IMR-90 (cell line): ENCODE data around the gene INHBC. TPM values are rescaled to one million over a fixed set of nuclear protein-coding genes. Genes with fewer than 3 reads are reported as not detected.

Experiments used
- ATAC-seq: fragments of 200-7000 bp; cut with Tn5 transposase; 2 replicates; pipeline ENCODE4 v1.9.1; 2020; ENCODE audit warnings: low read depth, mild to moderate bottlenecking, moderate library complexity
- BruUV-seq: library from RNA; stranded (reverse); fragments of 400-500 nt; replicated peaks from 2 replicates; lab custom pipeline; 2021; lab: Mats Ljungman, UMichigan
- CTCF ChIA-PET: fragments of 300-600 bp; formaldehyde crosslinking; extraction: SDS; loops from one replicate; lab custom pipeline; 2021; ENCODE audit warnings: antibody characterized with exemption; lab: Yijun Ruan, JAX
- POLR2A ChIA-PET: fragments of 300-600 bp; sonication (Branson Sonifier 250); formaldehyde crosslinking; loops from one replicate; lab custom pipeline; 2022; ENCODE audit warnings: antibody characterized with exemption; ENCODE audit not compliant: unreplicated experiment; lab: Charles Lee
- DNase-seq: peaks from one replicate; pipeline ENCODE4 v3.0.0; 2013
- H2AFZ ChIP-seq: replicated peaks from 2 replicates; pipeline ENCODE3; 2013; ENCODE audit warnings: low read length, mild to moderate bottlenecking; ENCODE audit not compliant: poor library complexity
- H2AK5ac ChIP-seq: 2 replicates; pipeline ENCODE4 v1.6.1; 2013; ENCODE audit warnings: low read depth, low read length, inconsistent platforms
- H2AK9ac ChIP-seq: replicated peaks from 2 replicates; pipeline ENCODE3; 2013; ENCODE audit warnings: mild to moderate bottlenecking, low read depth, low read length, moderate library complexity; ENCODE audit not compliant: poor library complexity
- H2BK120ac ChIP-seq: 2 replicates; pipeline ENCODE4 v1.6.1; 2013; ENCODE audit warnings: low read depth, low read length, inconsistent platforms
- H2BK15ac ChIP-seq: 3 replicates; pipeline ENCODE4 v1.6.1; 2013; ENCODE audit warnings: low read depth, low read length, inconsistent platforms
- H2BK20ac ChIP-seq: 2 replicates; pipeline ENCODE4 v1.6.1; 2013; ENCODE audit warnings: low read depth, mild to moderate bottlenecking, inconsistent platforms, low read length, moderate library complexity
- H2BK5ac ChIP-seq: 2 replicates; pipeline ENCODE4 v1.6.1; 2013; ENCODE audit warnings: mild to moderate bottlenecking, low read depth, low read length, inconsistent platforms; ENCODE audit not compliant: poor library complexity, severe bottlenecking
- H3K14ac ChIP-seq: replicated peaks from 2 replicates; pipeline ENCODE4 v1.6.1; 2013; ENCODE audit warnings: low read depth, low read length, inconsistent platforms
- H3K18ac ChIP-seq: 2 replicates; pipeline ENCODE4 v1.6.1; 2013; ENCODE audit warnings: low read depth, low read length, control low read depth
- H3K23ac ChIP-seq: 2 replicates; pipeline ENCODE4 v1.6.1; 2013; ENCODE audit warnings: low read depth, low read length, inconsistent platforms
- H3K27ac ChIP-seq: 2 replicates; pipeline ENCODE4 v1.5.1; 2013; ENCODE audit warnings: mild to moderate bottlenecking, control low read depth, low read length; ENCODE audit not compliant: insufficient read depth
- H3K27me3 ChIP-seq: 2 replicates; pipeline ENCODE4 v1.6.1; 2013; ENCODE audit warnings: low read length; ENCODE audit not compliant: control insufficient read depth, insufficient read depth
- H3K36me3 ChIP-seq: 2 replicates; pipeline ENCODE4 v1.6.1; 2013; ENCODE audit warnings: low read length, mixed read lengths; ENCODE audit not compliant: control insufficient read depth, insufficient read depth
- H3K4ac ChIP-seq: 2 replicates; pipeline ENCODE4 v1.6.1; 2013; ENCODE audit warnings: low read depth, low read length, inconsistent platforms
- H3K4me1 ChIP-seq: 2 replicates; pipeline ENCODE4 v1.6.1; 2013; ENCODE audit warnings: low read length, mixed read lengths; ENCODE audit not compliant: control insufficient read depth, insufficient read depth
- H3K4me2 ChIP-seq: 2 replicates; pipeline ENCODE4 v1.6.1; 2013; ENCODE audit warnings: low read depth, mild to moderate bottlenecking, control low read depth, low read length, moderate library complexity
- H3K4me3 ChIP-seq: 2 replicates; pipeline ENCODE4 v1.5.1; 2013; ENCODE audit warnings: low read depth, mild to moderate bottlenecking, control low read depth, low read length, moderate library complexity; ENCODE audit not compliant: insufficient read depth
- H3K56ac ChIP-seq: 2 replicates; pipeline ENCODE4 v1.6.1; 2013; ENCODE audit warnings: low read length, inconsistent platforms; ENCODE audit not compliant: insufficient read depth; ENCODE audit errors: extremely low read depth
- H3K79me1 ChIP-seq, 2 experiments: 2 replicates each; pipeline ENCODE4 v1.6.1; 2013; ENCODE audit warnings: low read length in 2 of 2, inconsistent platforms in 1 of 2, low read depth in 1 of 2
- H3K9ac ChIP-seq: 2 replicates; pipeline ENCODE4 v1.6.1; 2013; ENCODE audit warnings: low read depth, low read length, control low read depth
- H3K9me1 ChIP-seq: 2 replicates; pipeline ENCODE4 v1.6.1; 2013; ENCODE audit warnings: low read length, inconsistent platforms; ENCODE audit not compliant: insufficient read depth
- H3K9me3 ChIP-seq: 2 replicates; pipeline ENCODE4 v1.6.1; 2013; ENCODE audit warnings: low read length; ENCODE audit not compliant: control insufficient read depth, insufficient read depth
- H4K20me1 ChIP-seq: 2 replicates; pipeline ENCODE4 v1.6.1; 2013; ENCODE audit warnings: low read length, inconsistent platforms; ENCODE audit not compliant: insufficient read depth
- H4K5ac ChIP-seq: 2 replicates; pipeline ENCODE4 v1.6.1; 2013; ENCODE audit warnings: mild to moderate bottlenecking, low read depth, low read length, control low read depth
- H4K8ac ChIP-seq, 2 experiments: 2 replicates each; pipeline ENCODE4 v1.6.1; 2013; ENCODE audit warnings: low read depth in 2 of 2, low read length in 2 of 2, control low read depth in 1 of 2, inconsistent platforms in 1 of 2
- H4K91ac ChIP-seq: 2 replicates; pipeline ENCODE4 v1.6.1; 2013; ENCODE audit warnings: low read depth, low read length, inconsistent platforms; ENCODE audit not compliant: insufficient read depth
- BHLHE40 ChIP-seq: fragments of 150-350 bp; IDR thresholded peaks from 2 replicates; pipeline ENCODE4 v1.6.1; 2016; ENCODE audit warnings: mild to moderate bottlenecking, low read depth, low read length
- CHD1 ChIP-seq: IDR thresholded peaks from 2 replicates; pipeline ENCODE4 v1.6.1; 2012; ENCODE audit warnings: low read depth, low read length, improper control_type of control experiment
- MXI1 ChIP-seq: IDR thresholded peaks from 2 replicates; pipeline ENCODE4 v1.6.1; 2012; ENCODE audit warnings: low read depth, mild to moderate bottlenecking, low read length, moderate library complexity, borderline replicate concordance
- WGBS, 2 experiments: methylation state at CpG; one replicate each; pipeline versions ENCODE4 v1.1.5 to v1.1.7; 2013; ENCODE audit warnings: missing lambda C conversion rate in 2 of 2; ENCODE audit not compliant: insufficient read length in 1 of 2; ENCODE audit errors: extremely low coverage in 2 of 2; 5-methylcytosine and 5-hydroxymethylcytosine counted together
- dilution Hi-C: fragments of 300-500 bp; cut with HindIII; formaldehyde crosslinking; loops from one replicate; pipeline ENCODE4 v1.14.3; 2018; ENCODE audit warnings: low sequenced_read_pairs; ENCODE audit not compliant: unreplicated experiment
- in situ Hi-C: fragments of 300-500 bp; cut with MboI; formaldehyde crosslinking; loops from 3 replicates; pipeline ENCODE4 v1.14.3; 2019; ENCODE audit warnings: low sequenced_read_pairs, inconsistent platforms, mixed read lengths
- intact Hi-C: fragments of 100-400 bp; cut with micrococcal nuclease; formaldehyde crosslinking; loops from 2 replicates; pipeline ENCODE4 v1.10.0; 2022
- polyA plus RNA-seq, 3 experiments: library from polyadenylated mRNA; depleted of rRNA; stranded (reverse); fragments of >200 nt; gene quantifications; 2 replicates each; pipeline ENCODE4 v1.2.3, GENCODE V29; 2012; ENCODE audit warnings: low replicate concordance in 1 of 3
- total RNA-seq: library from RNA; depleted of rRNA; stranded (reverse); fragments of >200 nt; gene quantifications from 2 replicates; pipeline ENCODE4 v1.2.3, GENCODE V29; 2012
- TF ChIP-seq, protein P1 (sequence below): fragments of 150-350 bp; IDR thresholded peaks from 2 replicates; pipeline ENCODE4 v1.6.1; 2016; ENCODE audit warnings: low read depth, mild to moderate bottlenecking, low read length, moderate library complexity, borderline replicate concordance

Gene INHBC
- total and polyA plus RNA-seq, 2 of the 4 experiments (the other 2 are of a cell fraction): 0.09 TPM; not detected in 1

DNA sequence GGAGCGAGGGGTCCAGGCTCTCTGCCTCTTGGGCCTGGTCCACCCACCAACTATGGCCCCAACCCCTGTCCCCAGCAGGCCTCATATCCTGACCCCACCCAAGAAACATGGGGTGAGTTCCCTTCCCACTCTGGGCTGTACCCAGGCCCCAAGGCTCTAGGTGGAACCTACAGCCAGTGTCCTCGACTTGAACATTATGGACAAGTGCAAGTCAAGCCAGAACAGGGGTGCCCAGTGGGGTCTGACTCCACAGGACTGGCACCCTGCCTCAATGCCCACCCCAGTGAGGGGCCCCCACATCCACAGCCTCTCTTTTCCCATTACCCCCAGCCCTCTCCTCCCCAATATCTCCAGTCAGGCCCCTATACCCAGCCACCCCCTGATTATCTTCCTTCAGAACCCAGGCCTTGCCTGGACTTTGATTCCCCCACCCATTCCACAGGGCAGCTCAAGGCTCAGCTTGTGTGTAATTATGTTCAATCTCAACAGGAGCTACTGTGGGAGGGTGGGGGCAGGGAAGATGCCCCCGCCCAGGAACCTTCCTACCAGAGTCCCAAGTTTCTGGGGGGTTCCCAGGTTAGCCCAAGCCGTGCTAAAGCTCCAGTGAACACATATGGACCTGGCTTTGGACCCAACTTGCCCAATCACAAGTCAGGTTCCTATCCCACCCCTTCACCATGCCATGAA, 36.5 kb downstream of the INHBC start:
- Histone ChIP-seq H2AK5ac (no peak overlapping the region), H3K9ac (no peak overlapping the region), H2BK15ac (no peak overlapping the region), H3K36me3 (no peaks in the 10 kb centered on the region), H2AK9ac (no peak overlapping the region), H3K27me3 (peaks cover 49% of the 10 kb centered on the region), H4K8ac (no peak overlapping the region), H3K23ac (no peak overlapping the region), H2BK20ac (no peak overlapping the region), H3K4ac (no peak overlapping the region), H3K18ac (no peak overlapping the region), H3K27ac (no peak overlapping the region), H2AFZ (no peak overlapping the region), H4K91ac (no peak overlapping the region), H4K20me1 (no peaks in the 10 kb centered on the region), H3K9me1 (0 out of 2 replicates have a peak, but pooled peaks cover 3% of the 10 kb centered on the region), H3K4me3 (no peak overlapping the region), H2BK120ac (no peak overlapping the region), H4K5ac (no peak overlapping the region), H3K4me1 (0 out of 2 replicates have a peak, but pooled peaks cover 2% of the 10 kb centered on the region), H3K9me3 (no peaks in the 10 kb centered on the region; the same call in 1 of the 2 replicates), H2BK5ac (no peak overlapping the region), H3K14ac (no peak overlapping the region), H3K56ac (no peak overlapping the region), H3K79me1 (no peaks in the 10 kb centered on the region), H3K4me2 (no peak overlapping the region)
- in situ Hi-C loops (no loop called here), intact Hi-C loops (no loop called here), dilution Hi-C loops (no loop called here)
- no CpG with 5 or more reads among the region's 4 CpGs for WGBS, 2 experiments
- DNase-seq (no peak), ATAC-seq (no peak)
- ChIA-PET POLR2A (no interaction called here), CTCF (no interaction called here)
- BruUV-seq: no TSS peak
- TF ChIP-seq BHLHE40: no peak
- no peak for TF ChIP-seq CHD1
- no peak for TF ChIP-seq MXI1
- TF ChIP-seq, protein P1, sequence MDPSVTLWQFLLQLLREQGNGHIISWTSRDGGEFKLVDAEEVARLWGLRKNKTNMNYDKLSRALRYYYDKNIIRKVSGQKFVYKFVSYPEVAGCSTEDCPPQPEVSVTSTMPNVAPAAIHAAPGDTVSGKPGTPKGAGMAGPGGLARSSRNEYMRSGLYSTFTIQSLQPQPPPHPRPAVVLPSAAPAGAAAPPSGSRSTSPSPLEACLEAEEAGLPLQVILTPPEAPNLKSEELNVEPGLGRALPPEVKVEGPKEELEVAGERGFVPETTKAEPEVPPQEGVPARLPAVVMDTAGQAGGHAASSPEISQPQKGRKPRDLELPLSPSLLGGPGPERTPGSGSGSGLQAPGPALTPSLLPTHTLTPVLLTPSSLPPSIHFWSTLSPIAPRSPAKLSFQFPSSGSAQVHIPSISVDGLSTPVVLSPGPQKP: no peak
